ENCODE results near the gene EPS15. TPM values are rescaled to one million over a fixed set of nuclear protein-coding genes. Genes with fewer than 3 reads are reported as not detected.

The EPS15 gene
- total and polyA plus RNA-seq, 9 of the 15 experiments (the other 6 are each of a cell fraction or from before 2014, with no cell fraction given), result 23.1 to 69.0 (median 41.7) TPM

- no peak for TF ChIP-seq HMGXB4 (CRISPR knock-in tag; IDR thresholded peaks at IDR 0.05)
- TF ChIP-seq TRIM25 (IDR thresholded peaks at IDR 0.05; ENCODE audit: borderline replicate concordance), result no peak
- no peak for TF ChIP-seq SRSF9 (IDR thresholded peaks at IDR 0.05; ENCODE audit: borderline replicate concordance, low read depth, low read length)
- TF ChIP-seq TBL1XR1 (IDR thresholded peaks at IDR 0.05; ENCODE audit: low read length in 2 of 2), result peak in 1 of 2 experiments; percentile 90; a peak in 2 of 4 replicates
- peak; percentile 27 to 36; a peak in 1 of 4 replicates for TF ChIP-seq RAD21 (CRISPR knock-in tag; conservative IDR thresholded peaks at IDR 0.05 in 1 of 2, IDR thresholded peaks at IDR 0.05 in 1 of 2)
- TF ChIP-seq FIP1L1 (IDR thresholded peaks at IDR 0.05; ENCODE audit: low read depth, low read length, poor library complexity, severe bottlenecking), result no peak
- no peak for TF ChIP-seq GABPB2 (CRISPR knock-in tag; conservative IDR thresholded peaks at IDR 0.05)
- peak in 1 of 2 experiments; percentile 93; a peak in 1 of 4 replicates for TF ChIP-seq ZNF318 (IDR thresholded peaks at IDR 0.05; ENCODE audit: borderline replicate concordance in 1 of 2, low read depth in 1 of 2)
- no peak for TF ChIP-seq SIN3B (IDR thresholded peaks at IDR 0.05; ENCODE audit: low read depth)
- TF ChIP-seq FOXA1 (IDR thresholded peaks at IDR 0.05; ENCODE audit: borderline replicate concordance), result no peak
- peak; percentile 55; the same call in 1 of the 2 replicates for TF ChIP-seq BCOR (IDR thresholded peaks at IDR 0.05)
- 0 out of 2 replicates have a peak, but pooled peaks have one; percentile 28 for TF ChIP-seq ZNF23 (CRISPR knock-in tag; IDR thresholded peaks at IDR 0.05)
- peak; percentile 89 for TF ChIP-seq C11orf30 (IDR thresholded peaks at IDR 0.05; ENCODE audit: low read depth)
- no peak; a peak in 1 of 4 replicates for TF ChIP-seq FOXA3 (CRISPR knock-in tag; conservative IDR thresholded peaks at IDR 0.05 in 1 of 2, IDR thresholded peaks at IDR 0.05 in 1 of 2)
These were observed 1.0 kb upstream of the EPS15 start (continued) for GRCh38 chr1:51519865-51520699.

Measured in K562 (cell line).